ENCODE results near the gene RASSF6.

The RASSF6 gene

GRCh38 chr4:73606465-73606974, 13.7 kb downstream of the RASSF6 start:
- no peaks in the 10 kb centered on the region for H3K9me3 ChIP-seq (ENCODE audit: control insufficient read depth, insufficient read depth, low read depth, low read length)
- no peaks in the 10 kb centered on the region; the same call in 1 of the 2 replicates for H3K4me1 ChIP-seq (ENCODE audit: control insufficient read depth, insufficient read depth, low read length)
- ChIA-PET POLR2A (interaction anchor here (0.7 kb wide), 1 partner anchor 63 kb away, joined by 4 read pairs; no protein-coding TSS in a partner anchor), CTCF (no interaction called here)
- H3K36me3 ChIP-seq (ENCODE audit: control insufficient read depth in 2 of 2, insufficient read depth in 1 of 2, low read length in 2 of 2): no peaks in the 10 kb centered on the region
- H3K27ac ChIP-seq (ENCODE audit: extremely low read depth, low read depth, low read length): no peak overlapping the region
- TF ChIP-seq EGR2 (tag by site-specific recombination; IDR thresholded peaks at IDR 0.05; ENCODE audit: low read depth) (no peak), ATF2 (tag by site-specific recombination; IDR thresholded peaks at IDR 0.05; ENCODE audit: low read depth) (no peak), ZNF624 (tag by site-specific recombination; IDR thresholded peaks at IDR 0.05) (no peak), ZNF473 (tag by site-specific recombination; IDR thresholded peaks at IDR 0.05) (no peak), ZNF785 (tag by site-specific recombination; IDR thresholded peaks at IDR 0.05) (no peak), ZNF777 (tag by site-specific recombination; IDR thresholded peaks at IDR 0.05; ENCODE audit: borderline replicate concordance) (no peak), ZBTB6 (tag by site-specific recombination; IDR thresholded peaks at IDR 0.05) (no peak), KLF17 (tag by site-specific recombination; IDR thresholded peaks at IDR 0.05) (no peak), ZNF140 (tag by site-specific recombination; IDR thresholded peaks at IDR 0.05) (no peak), ZNF629 (tag by site-specific recombination; IDR thresholded peaks at IDR 0.05) (no peak), YY1 (tag by site-specific recombination; IDR thresholded peaks at IDR 0.05) (no peak), ZNF416 (tag by site-specific recombination; IDR thresholded peaks at IDR 0.05) (no peak), ZNF174 (tag by site-specific recombination; IDR thresholded peaks at IDR 0.05) (no peak), SALL2 (tag by site-specific recombination; IDR thresholded peaks at IDR 0.05; ENCODE audit: borderline replicate concordance) (no peak), ZNF132 (tag by site-specific recombination; IDR thresholded peaks at IDR 0.05; ENCODE audit: borderline replicate concordance) (no peak)
- TF ChIP-seq, protein P1, sequence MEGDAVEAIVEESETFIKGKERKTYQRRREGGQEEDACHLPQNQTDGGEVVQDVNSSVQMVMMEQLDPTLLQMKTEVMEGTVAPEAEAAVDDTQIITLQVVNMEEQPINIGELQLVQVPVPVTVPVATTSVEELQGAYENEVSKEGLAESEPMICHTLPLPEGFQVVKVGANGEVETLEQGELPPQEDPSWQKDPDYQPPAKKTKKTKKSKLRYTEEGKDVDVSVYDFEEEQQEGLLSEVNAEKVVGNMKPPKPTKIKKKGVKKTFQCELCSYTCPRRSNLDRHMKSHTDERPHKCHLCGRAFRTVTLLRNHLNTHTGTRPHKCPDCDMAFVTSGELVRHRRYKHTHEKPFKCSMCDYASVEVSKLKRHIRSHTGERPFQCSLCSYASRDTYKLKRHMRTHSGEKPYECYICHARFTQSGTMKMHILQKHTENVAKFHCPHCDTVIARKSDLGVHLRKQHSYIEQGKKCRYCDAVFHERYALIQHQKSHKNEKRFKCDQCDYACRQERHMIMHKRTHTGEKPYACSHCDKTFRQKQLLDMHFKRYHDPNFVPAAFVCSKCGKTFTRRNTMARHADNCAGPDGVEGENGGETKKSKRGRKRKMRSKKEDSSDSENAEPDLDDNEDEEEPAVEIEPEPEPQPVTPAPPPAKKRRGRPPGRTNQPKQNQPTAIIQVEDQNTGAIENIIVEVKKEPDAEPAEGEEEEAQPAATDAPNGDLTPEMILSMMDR (tag by site-specific recombination; IDR thresholded peaks at IDR 0.05): no peak
- TF ChIP-seq, protein P2, sequence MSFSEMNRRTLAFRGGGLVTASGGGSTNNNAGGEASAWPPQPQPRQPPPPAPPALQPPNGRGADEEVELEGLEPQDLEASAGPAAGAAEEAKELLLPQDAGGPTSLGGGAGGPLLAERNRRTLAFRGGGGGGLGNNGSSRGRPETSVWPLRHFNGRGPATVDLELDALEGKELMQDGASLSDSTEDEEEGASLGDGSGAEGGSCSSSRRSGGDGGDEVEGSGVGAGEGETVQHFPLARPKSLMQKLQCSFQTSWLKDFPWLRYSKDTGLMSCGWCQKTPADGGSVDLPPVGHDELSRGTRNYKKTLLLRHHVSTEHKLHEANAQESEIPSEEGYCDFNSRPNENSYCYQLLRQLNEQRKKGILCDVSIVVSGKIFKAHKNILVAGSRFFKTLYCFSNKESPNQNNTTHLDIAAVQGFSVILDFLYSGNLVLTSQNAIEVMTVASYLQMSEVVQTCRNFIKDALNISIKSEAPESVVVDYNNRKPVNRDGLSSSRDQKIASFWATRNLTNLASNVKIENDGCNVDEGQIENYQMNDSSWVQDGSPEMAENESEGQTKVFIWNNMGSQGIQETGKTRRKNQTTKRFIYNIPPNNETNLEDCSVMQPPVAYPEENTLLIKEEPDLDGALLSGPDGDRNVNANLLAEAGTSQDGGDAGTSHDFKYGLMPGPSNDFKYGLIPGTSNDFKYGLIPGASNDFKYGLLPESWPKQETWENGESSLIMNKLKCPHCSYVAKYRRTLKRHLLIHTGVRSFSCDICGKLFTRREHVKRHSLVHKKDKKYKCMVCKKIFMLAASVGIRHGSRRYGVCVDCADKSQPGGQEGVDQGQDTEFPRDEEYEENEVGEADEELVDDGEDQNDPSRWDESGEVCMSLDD (tag by site-specific recombination; IDR thresholded peaks at IDR 0.05): no peak
- no peak overlapping the region for H3K4me3 ChIP-seq (ENCODE audit: low read depth, low read length)
